Caco-2 (cell line): ENCODE data around the gene MEF2B. TPM values are rescaled to one million over a fixed set of nuclear protein-coding genes. Genes with fewer than 3 reads are reported as not detected.

Experiments used
- BruUV-seq: library from RNA; stranded (reverse); fragments of 400-500 nt; replicated peaks from 2 replicates; lab custom pipeline; 2021; lab: Mats Ljungman, UMichigan
- CTCF ChIA-PET: fragments of 300-600 bp; sonication (Branson Sonifier 250); formaldehyde crosslinking; loops from one replicate; lab custom pipeline; 2022; ENCODE audit warnings: antibody characterized with exemption; lab: Charles Lee
- POLR2A ChIA-PET: fragments of 300-600 bp; sonication (Branson Sonifier 250); formaldehyde crosslinking; loops from one replicate; lab custom pipeline; 2022; ENCODE audit warnings: antibody characterized with exemption; lab: Charles Lee
- DNase-seq, 2 experiments: peaks; one replicate each; pipeline versions ENCODE4 v3.0.0 to v3.0.0-alpha.2; 2020 to 2022
- H3K27me3 ChIP-seq: replicated peaks from 2 replicates; pipeline ENCODE4 v1.6.0; 2011; ENCODE audit warnings: low read length; ENCODE audit not compliant: control insufficient read depth, insufficient read depth
- H3K36me3 ChIP-seq: 2 replicates; pipeline ENCODE4 v1.5.1; 2011; ENCODE audit warnings: low read length; ENCODE audit not compliant: control insufficient read depth, insufficient read depth
- H3K4me1 ChIP-seq: fragments of 250-450 bp; sonication (Bioruptor Pico); 2 replicates; pipeline ENCODE4 v1.5.1; 2020; ENCODE audit warnings: mild to moderate bottlenecking
- H3K4me3 ChIP-seq: 2 replicates; pipeline ENCODE4 v1.5.1; 2011; ENCODE audit warnings: low read depth, mild to moderate bottlenecking, control low read depth, low read length
- H3K9me3 ChIP-seq: fragments of 250-450 bp; sonication (Bioruptor Pico); 2 replicates; pipeline ENCODE4 v1.5.1; 2020; ENCODE audit warnings: mild to moderate bottlenecking, moderate library complexity
- H3K27ac Mint-ChIP-seq: one replicate; pipeline ENCODE4 v1.8.0; 2022; ENCODE audit warnings: mixed read lengths; ENCODE audit not compliant: unreplicated experiment
- H3K27me3 Mint-ChIP-seq: one replicate; pipeline ENCODE4 v1.8.0; 2022; ENCODE audit warnings: mixed read lengths; ENCODE audit not compliant: insufficient read depth, unreplicated experiment
- H3K36me3 Mint-ChIP-seq: one replicate; pipeline ENCODE4 v1.8.0; 2022; ENCODE audit warnings: mild to moderate bottlenecking, mixed read lengths; ENCODE audit not compliant: insufficient read depth, unreplicated experiment
- H3K4me1 Mint-ChIP-seq: one replicate; pipeline ENCODE4 v1.8.0; 2022; ENCODE audit warnings: low read depth, mixed read lengths; ENCODE audit not compliant: unreplicated experiment
- H3K4me3 Mint-ChIP-seq: one replicate; pipeline ENCODE4 v1.8.0; 2022; ENCODE audit warnings: mild to moderate bottlenecking, moderate library complexity, mixed read lengths; ENCODE audit not compliant: unreplicated experiment
- H3K9me3 Mint-ChIP-seq: one replicate; pipeline ENCODE4 v1.8.0; 2022; ENCODE audit warnings: mixed read lengths; ENCODE audit not compliant: unreplicated experiment
- CTCF ChIP-seq, 2 experiments: fragments of 200-600 bp in 1 of 2; IDR thresholded peaks; 1 replicate in 1 of 2; 2 replicates in 1 of 2; pipeline versions ENCODE4 v1.5.1 to v1.8.0; 2011 to 2022; ENCODE audit warnings: antibody characterized with exemption in 1 of 2, control low read depth in 1 of 2, inconsistent platforms in 1 of 2, low read depth in 1 of 2, low read length in 1 of 2, mild to moderate bottlenecking in 1 of 2, moderate library complexity in 1 of 2; ENCODE audit not compliant: insufficient read depth in 1 of 2, severe bottlenecking in 1 of 2, unreplicated experiment in 1 of 2
- intact Hi-C: fragments of 100-400 bp; cut with micrococcal nuclease; formaldehyde crosslinking; loops from one replicate; pipeline ENCODE4 v1.10.0; 2022; ENCODE audit not compliant: unreplicated experiment
- total RNA-seq: library from RNA; stranded (reverse); gene quantifications from 2 replicates; pipeline ENCODE4 v1.2.3, GENCODE V29; 2022

MEF2B gene
- total RNA-seq, 1 experiment from 2014 or later = 0.82 TPM

DNA sequence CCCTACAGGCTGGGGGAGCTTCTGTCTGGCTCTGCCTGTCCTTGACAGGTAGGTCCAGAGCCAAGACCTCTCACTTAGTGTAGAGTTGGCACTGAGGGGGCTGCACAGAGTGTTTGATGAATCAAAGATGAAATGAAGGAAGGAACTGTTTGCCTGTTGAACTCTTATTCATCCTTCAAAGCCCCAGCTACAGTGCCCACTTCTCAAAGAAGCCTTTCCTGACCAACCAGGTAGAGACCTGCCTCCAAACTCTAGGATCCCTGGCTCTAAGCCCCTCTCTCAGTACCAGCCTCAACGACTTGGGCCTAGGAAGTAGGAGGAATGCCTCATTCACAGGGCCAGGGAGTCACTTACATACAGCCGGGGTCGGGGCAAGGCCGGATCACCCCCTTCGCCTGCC lies 22.7 kb downstream of the MEF2B start:
- no peak overlapping the region for H3K4me3 ChIP-seq
- TF ChIP-seq CTCF (IDR thresholded peaks at IDR 0.05; ENCODE audit: insufficient read depth in 1 of 2, low read depth in 1 of 2, low read length in 1 of 2, severe bottlenecking in 1 of 2, unreplicated experiment in 1 of 2) = no peak
- POLR2A ChIA-PET = no interaction called here
- H3K36me3 Mint-ChIP-seq = no peaks in the 10 kb centered on the region
- BruUV-seq = no TSS peak
- no peaks in the 10 kb centered on the region for H3K27me3 Mint-ChIP-seq
- H3K9me3 ChIP-seq = no peaks in the 10 kb centered on the region
- no peaks in the 10 kb centered on the region for H3K36me3 ChIP-seq
- no peak overlapping the region for H3K27ac Mint-ChIP-seq
- no peaks in the 10 kb centered on the region for H3K9me3 Mint-ChIP-seq
- CTCF ChIA-PET = no interaction called here
- intact Hi-C loops = loop anchor here (2.0 kb wide), 2 partner anchors 77 to 213 kb away; no protein-coding TSS in a partner anchor
- no peak overlapping the region for H3K4me3 Mint-ChIP-seq
- H3K4me1 ChIP-seq = no peaks in the 10 kb centered on the region
- no peaks in the 10 kb centered on the region for H3K4me1 Mint-ChIP-seq
- H3K27me3 ChIP-seq = no peaks in the 10 kb centered on the region
- no peak for DNase-seq

- no peak for DNase-seq
- no peaks in the 10 kb centered on the region for H3K36me3 ChIP-seq
- TF ChIP-seq CTCF (IDR thresholded peaks at IDR 0.05; ENCODE audit: insufficient read depth in 1 of 2, low read depth in 1 of 2, low read length in 1 of 2, severe bottlenecking in 1 of 2, unreplicated experiment in 1 of 2) = no peak
- Mint-ChIP-seq H3K36me3 (no peaks in the 10 kb centered on the region), H3K4me1 (no peaks in the 10 kb centered on the region), H3K27ac (no peak overlapping the region), H3K4me3 (no peak overlapping the region), H3K9me3 (no peaks in the 10 kb centered on the region), H3K27me3 (no peaks in the 10 kb centered on the region)
- no TSS peak for BruUV-seq
- H3K9me3 ChIP-seq = no peaks in the 10 kb centered on the region
- no peaks in the 10 kb centered on the region for H3K27me3 ChIP-seq
- CTCF ChIA-PET = no interaction called here
- no peaks in the 10 kb centered on the region for H3K4me1 ChIP-seq
- POLR2A ChIA-PET = no interaction called here
- no peak overlapping the region for H3K4me3 ChIP-seq
- intact Hi-C loops = loop anchor here (1.0 to 2.0 kb wide), 4 partner anchors 28 to 214 kb away; no protein-coding TSS in a partner anchor
Measured at GRCh38 chr19:19146865-19147264, 23.2 kb downstream of the MEF2B start.

- Mint-ChIP-seq H3K27ac (no peak overlapping the region), H3K9me3 (no peaks in the 10 kb centered on the region), H3K36me3 (no peaks in the 10 kb centered on the region), H3K27me3 (no peaks in the 10 kb centered on the region), H3K4me1 (no peaks in the 10 kb centered on the region), H3K4me3 (no peak overlapping the region)
- ChIA-PET POLR2A (no interaction called here), CTCF (interaction anchor here (0.5 to 1.0 kb wide), 5 partner anchors 9 to 209 kb away, joined by 3 to 7 read pairs (median 3); no protein-coding TSS in a partner anchor)
- intact Hi-C loops = loop anchor here (1.0 to 2.0 kb wide), 4 partner anchors 29 to 215 kb away; no protein-coding TSS in a partner anchor
- H3K4me3 ChIP-seq = no peak overlapping the region
- no peaks in the 10 kb centered on the region for H3K4me1 ChIP-seq
- TF ChIP-seq CTCF (IDR thresholded peaks at IDR 0.05; ENCODE audit: insufficient read depth in 1 of 2, low read depth in 1 of 2, low read length in 1 of 2, severe bottlenecking in 1 of 2, unreplicated experiment in 1 of 2) = peak; percentile 93 to 96
- peak; percentile 75 to 90 for DNase-seq
- no peaks in the 10 kb centered on the region for H3K36me3 ChIP-seq
- H3K27me3 ChIP-seq = no peaks in the 10 kb centered on the region
- H3K9me3 ChIP-seq = no peaks in the 10 kb centered on the region
- no TSS peak for BruUV-seq
Measured at GRCh38 chr19:19145684-19146608, 24.1 kb downstream of the MEF2B start.
